ENCODE results near the gene EPC1. TPM values are rescaled to one million over a fixed set of nuclear protein-coding genes. Genes with fewer than 3 reads are reported as not detected.

The EPC1 gene
- polyA plus RNA-seq, 1 donor (not counting 4 experiments of a cell fraction or from before 2014, with no cell fraction given): 34.8 TPM

- H3K9ac ChIP-seq (ENCODE audit: control insufficient read depth, extremely low read depth, insufficient read depth, low read length): peak overlapping the region; percentile 82
- DNase-seq (ENCODE audit: low read depth, low spot score) (no peak), FAIRE-seq (no peak)
- dilution Hi-C loops (cut with MboI; ENCODE audit: extremely low pct_ligation_motif_present, low sequenced_read_pairs): no loop called here
- peak overlapping the region; percentile 96 for H3K4me2 ChIP-seq (ENCODE audit: control insufficient read depth, extremely low read depth, insufficient read depth, low read depth, low read length)
- H3K4me1 ChIP-seq (ENCODE audit: control insufficient read depth, extremely low read depth, insufficient read depth, low read length): peaks cover 2% of the 10 kb centered on the region
- no peaks in the 10 kb centered on the region for H3K27me3 ChIP-seq (ENCODE audit: control insufficient read depth, extremely low read depth, insufficient read depth, low read length)
- peak overlapping the region; percentile 97 for H2AFZ ChIP-seq (ENCODE audit: control insufficient read depth, low read length)
- H3K9me3 ChIP-seq (ENCODE audit: control insufficient read depth, low read depth, low read length): no peaks in the 10 kb centered on the region
- no peaks in the 10 kb centered on the region for H3K36me3 ChIP-seq (ENCODE audit: control insufficient read depth in 2 of 2, extremely low read depth in 1 of 2, insufficient read depth in 2 of 2, low read length in 2 of 2)
- no peak for TF ChIP-seq CTCF (optimal IDR thresholded peaks at IDR 0.05 in 1 of 3, IDR thresholded peaks at IDR 0.05 in 1 of 3, conservative IDR thresholded peaks at IDR 0.05 in 1 of 3; ENCODE audit: extremely low read depth in 1 of 3, insufficient read depth in 2 of 3, low read length in 3 of 3)
- TF ChIP-seq EZH2 (IDR thresholded peaks at IDR 0.05; ENCODE audit: low read length): no peak
- peak overlapping the region; percentile 78 for H3K27ac ChIP-seq (ENCODE audit: control insufficient read depth, insufficient read depth, low read length)
- H3K4me3 ChIP-seq (ENCODE audit: control insufficient read depth in 2 of 3, extremely low read depth in 1 of 3, insufficient read depth in 2 of 3, low read depth in 1 of 3, low read length in 3 of 3): peak overlapping the region; percentile 58 to 82 (median 79)
- no peaks in the 10 kb centered on the region for H3K9me1 ChIP-seq (ENCODE audit: control insufficient read depth, extremely low read depth, insufficient read depth, low read length)
- H4K20me1 ChIP-seq (ENCODE audit: control insufficient read depth, extremely low read depth, insufficient read depth, low read length): no peaks in the 10 kb centered on the region
- H3K79me2 ChIP-seq (ENCODE audit: control insufficient read depth, insufficient read depth, low read length): peaks cover 9% of the 10 kb centered on the region
Observed at GRCh38 chr10:32379318-32379949, 32.5 kb upstream of the EPC1 start.

GRCh38 chr10:32378363-32379317 lies 31.7 kb upstream of the EPC1 start:
- Histone ChIP-seq H3K9me1 (ENCODE audit: control insufficient read depth, extremely low read depth, insufficient read depth, low read length) (no peaks in the 10 kb centered on the region), H3K79me2 (ENCODE audit: control insufficient read depth, insufficient read depth, low read length) (peaks cover 9% of the 10 kb centered on the region), H3K9me3 (ENCODE audit: control insufficient read depth, low read depth, low read length) (no peaks in the 10 kb centered on the region), H2AFZ (ENCODE audit: control insufficient read depth, low read length) (peak overlapping the region; percentile 94), H3K4me2 (ENCODE audit: control insufficient read depth, extremely low read depth, insufficient read depth, low read depth, low read length) (peak overlapping the region; percentile 96), H3K36me3 (ENCODE audit: control insufficient read depth in 2 of 2, extremely low read depth in 1 of 2, insufficient read depth in 2 of 2, low read length in 2 of 2) (no peaks in the 10 kb centered on the region), H3K4me1 (ENCODE audit: control insufficient read depth, extremely low read depth, insufficient read depth, low read length) (peaks cover 2% of the 10 kb centered on the region), H4K20me1 (ENCODE audit: control insufficient read depth, extremely low read depth, insufficient read depth, low read length) (no peaks in the 10 kb centered on the region), H3K4me3 (ENCODE audit: control insufficient read depth in 2 of 3, extremely low read depth in 1 of 3, insufficient read depth in 2 of 3, low read depth in 1 of 3, low read length in 3 of 3) (peak overlapping the region; percentile 58 to 82 (median 79)), H3K27ac (ENCODE audit: control insufficient read depth, insufficient read depth, low read length) (peak overlapping the region; percentile 78), H3K27me3 (ENCODE audit: control insufficient read depth, extremely low read depth, insufficient read depth, low read length) (no peaks in the 10 kb centered on the region), H3K9ac (ENCODE audit: control insufficient read depth, extremely low read depth, insufficient read depth, low read length) (peak overlapping the region; percentile 82)
- DNase-seq (ENCODE audit: low read depth, low spot score) (peak; percentile 21), FAIRE-seq (peak; percentile 57)
- dilution Hi-C loops (cut with MboI; ENCODE audit: extremely low pct_ligation_motif_present, low sequenced_read_pairs): no loop called here
- no peak for TF ChIP-seq CTCF (optimal IDR thresholded peaks at IDR 0.05 in 1 of 3, IDR thresholded peaks at IDR 0.05 in 1 of 3, conservative IDR thresholded peaks at IDR 0.05 in 1 of 3; ENCODE audit: extremely low read depth in 1 of 3, insufficient read depth in 2 of 3, low read length in 3 of 3)
- TF ChIP-seq EZH2 (IDR thresholded peaks at IDR 0.05; ENCODE audit: low read length): no peak
